DMS 273 treated with DMSO at 0.1 percent for 48 hours (cell line): ENCODE data around the gene GPR62.
A peak's percentile ranks its signal among the peaks of the same experiment; 100 is the strongest.
"Not testable (repeated sequence)": the region's sequence is repeated elsewhere in the genome, so short reads cannot be mapped to it uniquely, and the experiment has no call there.

Experiments used
- DNase-seq: peaks from one replicate; lab custom pipeline; 2025; lab: John Stamatoyannopoulos, UW

GPR62 gene

DNA sequence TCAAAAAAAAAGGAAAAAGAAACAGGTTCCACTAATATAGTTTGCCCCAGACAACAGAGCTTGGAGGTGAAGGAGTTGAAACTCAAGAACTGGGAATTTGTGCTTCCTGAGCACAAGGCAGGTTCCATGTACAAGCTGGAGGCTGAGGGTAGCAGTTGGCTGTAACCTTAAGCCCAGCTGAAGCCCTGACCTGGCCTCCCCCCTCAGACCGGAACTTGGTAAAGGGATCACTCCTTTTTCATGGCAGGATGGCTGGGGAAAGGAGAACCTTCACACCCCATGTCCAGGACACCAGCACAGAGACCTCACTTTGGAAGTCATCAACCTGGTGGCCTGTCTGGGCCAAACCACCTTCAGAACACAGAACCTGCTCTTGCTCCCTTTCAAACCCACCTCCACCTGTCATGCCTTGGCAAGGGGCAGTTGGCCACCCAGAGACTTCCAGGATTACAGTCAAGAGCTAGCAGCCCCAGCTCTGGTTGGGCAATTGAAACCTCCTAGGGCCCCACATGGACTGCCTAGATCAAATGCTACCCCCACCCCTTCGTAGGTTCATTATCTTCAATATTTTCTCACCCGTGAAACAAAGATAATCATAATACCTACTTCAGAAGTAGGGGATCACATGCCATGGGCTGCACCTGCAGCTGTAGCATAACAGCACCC is 37.0 kb downstream of the GPR62 start:
- DNase-seq = no peak

DNA sequence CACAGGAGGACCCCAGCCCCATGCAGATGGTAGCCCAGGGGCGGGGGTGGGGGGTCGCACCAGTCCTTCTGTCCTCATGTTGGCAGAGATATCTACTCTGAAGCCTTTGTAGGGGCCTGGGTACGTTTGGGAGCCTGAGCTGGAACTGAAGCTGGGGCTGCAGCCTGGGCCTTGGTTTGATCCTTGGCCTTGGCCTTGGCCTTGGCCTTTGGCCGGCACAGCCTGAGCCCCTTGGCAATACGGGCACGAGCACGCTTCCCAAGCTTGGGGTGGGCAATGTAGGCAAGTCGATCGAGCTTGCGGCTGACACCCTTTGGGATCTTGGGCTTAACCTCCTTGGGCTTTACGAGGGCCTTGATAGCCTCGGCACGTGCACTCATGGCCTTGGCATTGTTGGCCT is 38.5 kb downstream of the GPR62 start:
- DNase-seq = not testable (repeated sequence)

GRCh38 chr3:51994530-51994929 is 39.3 kb downstream of the GPR62 start:
- DNase-seq = no peak

DNA sequence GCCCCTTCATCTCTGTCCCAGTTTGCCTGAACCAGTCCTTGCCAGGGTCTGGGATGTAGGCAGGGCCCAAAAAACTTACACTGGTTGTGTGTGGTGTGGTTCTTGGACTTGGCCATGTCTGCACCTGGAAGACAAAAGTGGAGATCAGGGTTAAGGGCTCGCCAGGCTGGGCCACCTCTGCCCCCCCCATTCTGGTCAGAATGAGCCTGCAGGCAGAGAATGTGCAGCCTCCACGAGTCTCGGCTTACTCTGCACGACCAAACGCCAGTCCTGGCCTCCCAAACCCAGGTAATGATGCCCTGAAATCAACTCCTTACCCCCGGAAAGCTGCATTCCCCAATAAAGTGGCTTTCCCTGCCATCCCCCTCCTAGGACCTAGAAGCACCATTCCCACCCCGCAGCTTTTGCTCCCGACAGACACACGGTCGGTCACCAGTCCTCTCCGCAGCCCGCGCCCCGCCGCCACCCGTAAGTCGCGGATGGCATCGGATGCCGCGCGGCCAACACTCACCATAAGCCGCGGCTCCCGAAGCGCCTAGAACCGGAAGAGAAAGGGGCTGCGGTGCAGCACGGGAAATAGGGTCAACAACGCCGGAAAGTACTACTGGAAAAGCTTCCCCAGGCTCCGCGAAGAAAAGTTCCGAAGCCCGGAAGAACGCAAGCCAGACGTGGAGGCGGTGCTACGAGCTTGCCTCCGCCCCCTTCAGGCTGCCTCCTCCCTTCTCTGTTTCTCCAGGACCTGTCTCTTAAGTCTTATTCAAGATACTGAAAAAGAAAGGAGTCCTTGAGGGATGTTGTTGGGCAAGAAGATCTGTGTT is 40.4 kb downstream of the GPR62 start, which contains the start of gene RPL29:
Gene RPL29 (minus strand): TSS at position 550 of the 818 bp plus-strand sequence. CDS start 434 bp downstream, at position 116.
- DNase-seq = peak; percentile 75

GRCh38 chr3:51997172-51997571 is 42.0 kb downstream of the GPR62 start:
- DNase-seq = no peak

- DNase-seq = no peak
Measured at GRCh38 chr3:51997935-51998596, 42.9 kb downstream of the GPR62 start.

- no peak for DNase-seq
Measured at GRCh38 chr3:51998774-51999173, 43.6 kb downstream of the GPR62 start.

GRCh38 chr3:51999846-52000245 is 44.7 kb downstream of the GPR62 start:
- no peak for DNase-seq

DNA sequence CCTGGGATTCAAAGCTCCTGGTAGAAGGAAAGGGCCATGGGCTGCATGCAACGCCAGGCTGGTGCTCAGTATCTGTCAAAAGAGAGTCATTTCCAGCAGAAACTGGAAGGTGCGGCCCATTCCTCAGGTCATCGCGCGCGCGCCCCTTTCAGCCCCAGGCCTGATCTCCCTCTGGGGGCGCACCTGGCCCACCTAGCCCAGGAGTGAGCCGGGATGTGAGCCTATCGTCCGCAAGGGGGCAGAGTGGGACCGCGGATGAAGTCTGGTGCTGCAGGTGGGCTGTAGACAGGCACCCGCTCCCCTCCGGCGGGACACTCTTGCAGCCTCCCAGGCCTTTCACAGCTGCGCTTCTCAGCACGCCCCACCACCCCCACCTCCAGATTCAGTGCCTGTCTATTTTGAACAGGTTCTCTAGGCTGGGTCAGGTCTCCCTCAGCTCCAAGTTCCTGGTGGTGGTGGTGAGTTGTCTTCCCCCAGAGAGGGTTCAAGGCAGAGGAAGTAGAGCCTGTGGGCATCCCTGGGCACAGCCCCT is 46.3 kb downstream of the GPR62 start:
- no peak for DNase-seq

DNA sequence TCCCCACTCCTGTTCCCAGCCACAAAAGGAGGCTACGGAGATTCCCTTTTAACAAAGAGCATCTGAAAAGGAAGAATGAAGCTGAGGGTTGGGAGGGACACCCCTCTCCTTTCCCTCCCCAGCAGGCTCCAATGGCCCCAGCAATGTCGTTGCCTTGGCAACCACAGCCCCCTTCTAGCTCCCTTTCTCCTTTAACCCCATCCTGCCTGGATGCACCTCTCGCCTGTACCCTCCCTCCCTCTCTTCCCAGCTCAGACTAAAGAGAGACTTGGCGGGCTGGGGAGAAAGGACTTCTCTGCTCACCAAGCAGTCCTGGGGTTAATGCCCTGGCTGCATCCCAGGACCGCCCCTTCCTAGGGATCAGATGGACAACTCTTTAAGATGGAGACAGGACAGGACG is 47.6 kb downstream of the GPR62 start:
- no peak for DNase-seq

DNA sequence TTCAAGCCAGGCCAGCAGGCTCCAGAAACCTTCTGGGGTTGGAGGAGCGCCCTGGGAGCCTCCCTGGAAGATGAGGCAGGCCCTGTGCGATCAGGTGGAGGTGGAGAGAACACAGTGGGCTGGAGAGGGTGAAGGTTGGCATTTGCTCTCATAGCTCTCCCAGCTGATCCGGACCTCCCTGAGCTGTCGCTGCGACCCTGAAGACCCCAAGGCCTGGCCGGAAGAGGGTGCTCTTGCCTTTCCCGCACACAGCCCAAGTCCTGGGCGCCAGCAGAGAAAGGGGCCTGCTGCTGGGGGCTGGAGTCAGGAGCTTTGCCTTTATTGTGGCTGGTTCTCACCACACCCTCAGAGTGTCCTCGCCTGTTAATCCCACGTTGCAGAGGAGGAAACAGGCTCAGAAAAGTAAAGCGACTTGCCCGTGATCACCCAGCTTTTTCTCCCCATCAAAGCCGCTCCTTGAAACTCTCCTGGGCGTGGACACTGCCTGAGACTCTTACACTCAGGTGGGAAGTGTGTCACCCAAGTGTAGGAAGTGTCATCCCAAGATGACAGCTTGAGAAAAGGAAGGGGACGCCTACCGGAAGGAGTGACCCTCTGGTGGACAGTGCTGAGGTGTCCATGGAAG is 49.1 kb downstream of the GPR62 start:
- DNase-seq = no peak

GRCh38 chr3:52004906-52005395 is 49.8 kb downstream of the GPR62 start:
- DNase-seq = no peak

- DNase-seq = no peak
Measured at GRCh38 chr3:52005571-52005986, 50.4 kb downstream of the GPR62 start.

- no peak for DNase-seq
Measured at GRCh38 chr3:52006017-52006819, 51.0 kb downstream of the GPR62 start.

DNA sequence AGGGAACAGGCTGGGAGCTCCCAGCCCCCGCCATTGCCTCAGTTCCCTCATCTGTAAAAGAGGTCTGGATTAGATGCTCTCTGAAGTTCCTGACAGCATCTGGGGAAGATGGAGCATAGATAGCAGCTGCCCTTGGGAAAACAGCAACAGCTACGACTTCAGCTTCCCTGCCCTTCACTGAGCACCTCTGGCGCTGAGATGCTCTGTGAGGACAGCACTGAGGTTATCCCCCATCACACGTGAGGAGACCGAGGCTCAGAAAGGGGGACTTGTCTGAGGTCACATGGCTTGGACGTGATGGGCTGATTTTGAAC is 51.6 kb downstream of the GPR62 start:
- DNase-seq = no peak
